ENCODE data around the gene FAR2. TPM values are rescaled to one million over a fixed set of nuclear protein-coding genes. Genes with fewer than 3 reads are reported as not detected.
"Not testable (repeated sequence)": the region's sequence is repeated elsewhere in the genome, so short reads cannot be mapped to it uniquely, and the experiment has no call there.

FAR2 gene
- total RNA-seq, 1 donor from 2014 or later: 58.2 TPM

DNA sequence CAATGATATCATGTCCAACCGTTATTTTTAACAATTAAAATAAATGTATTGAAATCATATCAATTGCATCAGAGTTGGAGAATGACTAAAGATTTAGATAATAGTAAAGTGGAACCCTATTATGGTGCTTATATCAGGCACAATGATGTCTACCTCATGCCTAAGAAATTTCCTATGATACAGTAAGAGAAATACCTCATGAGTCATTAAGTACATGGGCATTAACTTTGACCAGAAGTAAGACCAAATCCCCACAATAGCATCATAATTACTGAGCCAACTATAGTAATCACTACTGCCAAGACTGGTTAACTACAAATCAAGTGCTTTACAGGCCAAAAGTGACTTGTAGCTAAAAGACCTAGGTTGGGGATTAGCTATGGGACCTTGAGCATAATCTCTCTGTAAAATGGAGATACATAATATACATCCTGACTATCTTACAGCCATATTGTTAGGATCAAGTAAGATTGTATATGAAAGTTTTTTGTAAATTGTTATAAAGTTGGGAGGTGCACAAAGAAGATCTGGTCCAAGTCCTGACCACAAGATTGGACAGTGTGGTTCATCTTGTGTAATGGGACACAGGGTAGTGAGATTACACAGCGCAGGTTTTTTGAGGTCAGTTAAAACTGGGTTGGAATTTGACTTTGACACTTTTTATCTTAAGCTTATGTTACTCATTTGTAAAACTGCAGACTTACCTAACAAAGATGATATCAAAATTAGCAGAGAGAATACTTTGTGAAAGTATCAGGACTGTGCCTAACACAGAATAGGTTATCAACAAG lies 171.4 kb downstream of the FAR2 start:
- DNase-seq (ENCODE audit: low read depth in 2 of 2): peak in 1 of 2 donors; percentile 33

DNA sequence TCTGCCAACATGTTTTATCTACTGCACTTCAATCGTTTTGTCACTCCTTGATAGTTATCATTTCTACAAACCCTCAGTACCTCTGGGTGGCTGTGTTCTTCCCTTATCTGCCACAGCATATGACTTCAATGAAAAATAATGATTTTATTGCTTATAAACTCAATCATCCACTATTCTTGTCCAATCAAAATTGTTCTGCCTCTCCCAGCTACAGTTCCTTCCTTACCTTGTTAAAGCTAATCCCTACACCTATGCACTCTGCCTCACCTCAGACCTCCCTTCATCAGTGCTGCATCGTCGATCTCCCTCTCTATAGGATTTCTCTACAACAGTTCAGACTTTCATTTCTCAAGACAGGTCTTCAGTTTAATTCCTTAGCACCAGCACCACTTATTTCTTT lies 173.1 kb downstream of the FAR2 start:
- no peak for DNase-seq (ENCODE audit: low read depth in 2 of 2)

DNA sequence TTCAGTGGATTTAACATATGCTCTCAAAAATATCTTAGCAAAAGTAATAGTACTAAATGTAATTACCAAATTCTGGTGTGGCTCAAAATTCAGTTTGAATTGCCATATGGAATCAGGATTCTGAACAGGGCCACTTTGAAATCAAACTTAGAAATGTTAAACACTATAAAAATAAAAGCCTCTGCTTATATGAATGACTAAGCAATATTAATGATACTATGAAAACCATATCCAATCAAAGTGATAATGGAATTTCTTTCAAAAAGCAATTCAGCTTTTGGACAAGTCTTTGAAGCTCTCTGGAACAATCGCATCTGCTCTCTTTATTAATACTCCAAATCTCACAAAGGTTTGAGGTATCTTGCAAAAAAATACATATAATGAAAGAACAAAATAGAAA lies 180.3 kb downstream of the FAR2 start:
- DNase-seq (ENCODE audit: low read depth in 2 of 2): no peak

DNA sequence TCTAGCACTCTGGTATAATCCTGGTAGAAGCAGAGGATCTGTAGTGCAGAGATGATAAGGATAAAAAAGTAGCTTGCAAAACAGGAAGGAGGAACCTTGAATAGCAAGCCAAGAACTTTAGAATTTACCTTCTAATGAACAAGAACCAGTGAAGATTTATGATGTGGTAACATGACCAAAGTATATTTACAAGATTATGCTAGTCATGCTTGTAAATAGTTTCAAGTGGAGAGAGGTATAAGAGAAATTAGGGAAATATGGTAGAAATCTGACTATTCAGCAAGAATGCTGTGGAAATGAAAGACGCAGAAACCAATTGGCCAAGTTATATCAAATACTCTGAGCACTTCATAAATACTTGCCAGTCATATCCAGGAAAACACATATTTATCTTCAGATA lies 184.1 kb downstream of the FAR2 start:
- no peak for DNase-seq (ENCODE audit: low read depth in 2 of 2)

DNA sequence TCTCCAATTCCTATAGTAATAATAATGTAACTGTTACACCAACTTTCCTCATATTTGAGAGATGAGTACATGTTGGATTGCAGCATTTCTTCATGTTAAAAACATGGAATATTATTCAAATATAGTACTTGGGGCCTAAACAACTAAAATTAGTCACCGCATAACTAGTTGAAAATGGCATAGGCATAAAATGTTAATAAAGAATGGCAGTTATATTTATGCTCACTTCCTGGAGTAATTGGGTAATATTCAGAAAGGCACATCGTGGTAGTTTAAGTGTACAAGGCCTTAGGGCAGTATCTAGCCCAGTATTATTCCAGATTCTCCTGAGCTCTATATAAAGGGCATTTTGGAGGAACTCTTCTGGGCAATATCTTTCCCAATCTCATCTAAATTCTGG lies 185.9 kb downstream of the FAR2 start:
- DNase-seq (ENCODE audit: low read depth in 2 of 2): no peak

DNA sequence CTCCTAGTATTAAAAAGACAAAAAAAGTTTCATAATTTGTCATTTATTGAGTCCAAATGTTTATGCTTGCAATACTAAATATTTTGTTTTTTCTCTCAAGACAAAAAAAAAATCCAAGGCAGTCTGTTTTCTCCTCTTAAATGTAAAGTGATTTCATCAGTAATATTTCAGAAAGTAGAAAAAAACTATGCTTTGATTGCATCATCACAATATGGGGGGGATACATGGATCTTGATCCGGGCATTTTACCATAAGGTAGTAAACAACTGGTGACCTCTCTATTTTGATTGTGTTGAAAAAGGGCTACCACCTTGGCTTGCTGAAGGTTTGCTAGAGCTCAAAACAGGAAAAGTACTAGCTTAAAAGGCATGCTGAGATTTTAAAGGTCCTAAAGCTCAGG lies 188.2 kb downstream of the FAR2 start:
- DNase-seq (ENCODE audit: low read depth in 2 of 2): no peak

DNA sequence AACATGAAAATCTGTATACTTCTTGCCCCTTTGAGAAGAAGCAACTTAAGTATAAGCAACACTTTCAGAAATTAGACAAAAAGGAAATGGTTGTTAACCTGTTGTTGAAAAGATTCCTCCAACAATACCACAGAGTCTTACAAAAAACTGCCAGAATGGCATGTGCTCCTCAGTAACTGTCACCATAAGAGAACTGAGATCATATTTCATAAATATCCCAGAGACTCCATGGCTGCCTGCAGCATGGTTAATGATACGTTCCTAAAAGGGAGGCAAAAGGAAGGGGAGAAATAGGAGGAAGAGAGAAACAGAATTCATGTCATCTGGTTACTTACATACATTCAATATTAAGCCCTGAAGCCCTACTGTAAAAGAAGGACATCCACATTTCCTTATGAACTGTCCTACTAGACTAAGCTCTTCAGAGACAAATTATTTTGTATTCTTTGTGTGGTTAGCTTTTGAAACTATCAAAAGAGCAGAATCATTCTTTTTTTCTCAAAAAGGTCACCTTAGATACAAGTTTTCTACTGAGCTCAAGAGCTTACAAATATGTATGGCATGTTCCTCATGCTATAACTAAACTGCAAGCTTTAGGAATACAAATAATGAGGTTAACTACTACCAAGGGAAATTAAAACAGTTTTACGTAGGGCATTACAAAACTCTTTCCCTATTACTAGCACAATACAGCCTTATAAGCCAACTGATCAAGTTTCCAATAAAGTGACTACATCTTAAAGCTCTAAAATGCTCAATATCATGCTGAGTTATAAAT lies 194.1 kb downstream of the FAR2 start:
- no peak for DNase-seq (ENCODE audit: low read depth in 2 of 2)

DNA sequence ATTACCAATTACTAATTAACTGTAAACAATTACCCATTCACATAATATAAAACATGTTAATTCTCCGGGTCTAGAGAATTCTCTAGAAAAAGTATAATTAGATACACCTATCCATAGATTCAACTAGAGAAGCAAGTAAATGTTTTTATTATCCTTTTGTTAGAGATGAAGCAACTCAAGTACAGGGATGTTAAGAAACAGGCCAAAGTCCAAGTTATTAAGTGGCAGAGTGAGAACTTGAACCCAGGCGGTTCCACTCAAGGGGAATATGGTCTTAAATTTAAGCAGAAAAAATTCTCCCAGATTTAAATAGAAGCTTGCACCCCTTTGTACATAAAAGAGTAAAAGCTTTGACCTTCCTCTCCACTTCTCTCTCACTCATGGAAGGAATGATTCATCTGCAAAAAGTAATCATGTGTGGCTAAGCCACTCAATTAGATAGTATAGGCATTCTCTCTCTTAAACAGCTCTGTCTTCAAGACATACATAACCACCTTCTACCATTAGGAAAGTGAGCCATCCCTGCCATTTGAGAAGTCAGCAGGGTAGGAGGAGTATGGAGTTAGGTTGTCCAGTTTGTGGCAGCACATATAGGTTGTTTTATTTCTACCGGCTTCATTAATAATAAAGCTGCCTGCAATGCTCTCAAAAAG lies 197.8 kb downstream of the FAR2 start:
- DNase-seq (ENCODE audit: low read depth in 2 of 2): no peak

DNA sequence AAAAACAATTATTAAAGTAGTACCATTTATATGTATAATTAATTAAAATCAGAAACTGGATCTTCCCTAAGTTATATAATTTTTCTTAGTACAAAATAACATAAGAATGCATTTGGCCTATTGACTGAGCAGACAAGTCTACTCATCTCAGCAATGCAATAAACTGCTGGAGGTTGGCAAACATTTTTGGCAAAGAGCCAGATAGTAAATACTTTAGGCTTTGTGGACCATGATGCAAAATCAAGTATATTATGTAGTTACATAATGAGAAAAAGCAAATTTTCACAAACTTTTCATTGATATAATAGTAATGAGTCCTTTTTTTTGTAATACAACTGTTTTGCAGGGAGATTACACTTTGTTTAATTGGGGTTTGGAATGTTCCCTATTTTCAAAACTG lies 201.0 kb downstream of the FAR2 start:
- peak; percentile 5 to 25 for DNase-seq (ENCODE audit: low read depth in 2 of 2)

DNA sequence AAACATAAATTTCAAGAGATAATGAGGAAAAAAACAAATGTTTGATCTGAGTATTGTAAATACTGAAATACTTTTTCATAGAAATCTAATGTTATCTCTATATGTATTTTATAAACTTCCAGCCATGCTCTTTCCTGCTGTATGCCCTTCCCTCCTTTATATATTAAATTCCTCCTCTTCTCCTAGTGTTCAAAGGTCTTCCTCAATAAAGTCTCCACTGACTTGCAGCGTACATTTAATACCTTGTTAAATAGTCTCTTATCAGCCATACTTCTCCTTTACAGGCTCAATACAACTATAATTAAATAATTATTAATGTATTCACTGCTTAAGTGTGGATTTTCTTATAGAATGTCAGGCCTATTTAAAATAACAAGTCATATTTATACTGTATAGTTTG lies 205.9 kb downstream of the FAR2 start:
- DNase-seq (ENCODE audit: low read depth in 2 of 2): no peak

DNA sequence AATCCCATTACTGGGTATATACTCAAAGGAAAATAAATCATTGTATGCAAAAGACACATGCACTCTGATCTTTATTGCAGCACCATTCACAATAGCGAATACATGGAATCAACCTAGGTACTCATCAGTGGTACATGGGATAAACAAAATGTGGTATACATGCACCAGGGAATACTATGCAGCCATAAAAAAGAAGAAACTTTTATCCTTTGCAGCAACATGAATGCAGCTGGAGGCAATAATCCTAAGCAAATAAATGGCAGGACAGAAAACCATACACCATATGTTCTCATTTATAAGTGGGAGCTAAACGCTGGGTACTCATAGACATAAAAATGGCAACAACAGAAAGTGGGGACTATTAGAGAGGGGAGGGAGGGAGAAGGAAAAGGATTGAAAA lies 216.0 kb downstream of the FAR2 start:
- no peak for DNase-seq (ENCODE audit: low read depth in 2 of 2)

DNA sequence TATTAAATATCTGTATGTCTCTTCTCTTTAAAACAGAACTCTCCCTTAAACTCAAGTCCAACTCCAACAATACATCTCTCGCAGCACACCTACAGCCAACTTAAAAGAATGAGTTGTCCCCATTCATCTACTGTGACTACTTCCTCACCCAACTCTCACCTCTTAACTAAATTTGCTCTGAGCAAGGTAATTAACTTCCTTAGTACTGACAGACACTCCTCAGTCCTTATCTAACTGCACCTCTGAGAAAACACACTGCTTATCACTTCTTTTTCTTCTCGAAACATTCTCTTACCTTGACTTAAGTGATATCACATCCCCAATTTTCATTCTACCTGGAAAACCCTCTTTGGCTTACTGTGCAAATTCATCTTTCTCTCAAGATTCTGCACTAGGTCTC lies 224.9 kb downstream of the FAR2 start:
- no peak for DNase-seq (ENCODE audit: low read depth in 2 of 2)

DNA sequence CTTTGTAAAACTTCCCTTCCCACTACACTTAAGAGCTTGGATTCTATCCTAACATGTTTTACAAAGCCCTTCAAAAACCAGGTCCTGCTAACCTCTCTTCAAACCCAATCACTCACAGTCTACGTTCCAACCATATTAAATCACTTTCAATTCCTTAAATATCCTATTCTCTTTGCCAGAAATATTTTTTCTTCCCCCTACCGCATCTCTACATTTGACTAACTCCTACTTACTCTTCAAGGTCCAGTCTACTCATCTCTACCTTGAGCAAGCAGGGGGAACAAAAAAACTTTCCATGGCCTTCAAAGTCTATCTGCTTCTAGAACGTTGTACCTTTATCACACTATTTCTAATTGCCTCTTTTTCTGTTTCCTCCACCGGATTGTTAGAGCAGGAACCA lies 225.8 kb downstream of the FAR2 start:
- no peak for DNase-seq (ENCODE audit: low read depth in 2 of 2)

DNA sequence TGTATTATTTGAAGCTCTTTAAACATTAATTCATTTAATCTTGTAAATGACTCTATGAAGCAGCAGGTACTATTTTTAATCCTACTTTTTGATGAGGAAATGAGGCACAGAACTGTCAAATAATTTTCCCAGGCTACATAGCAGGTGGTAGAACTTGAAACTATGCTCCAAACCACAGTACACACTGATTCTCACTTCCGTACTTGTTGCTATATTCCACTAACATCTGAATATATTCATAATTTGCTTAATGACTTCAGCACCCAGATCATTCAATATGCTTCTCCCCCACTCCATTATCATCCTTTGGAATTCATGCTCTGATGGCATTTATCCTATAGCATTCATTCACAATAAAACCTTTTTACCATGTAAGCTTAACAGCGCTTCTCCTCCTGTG lies 227.0 kb downstream of the FAR2 start:
- DNase-seq (ENCODE audit: low read depth in 2 of 2): no peak

DNA sequence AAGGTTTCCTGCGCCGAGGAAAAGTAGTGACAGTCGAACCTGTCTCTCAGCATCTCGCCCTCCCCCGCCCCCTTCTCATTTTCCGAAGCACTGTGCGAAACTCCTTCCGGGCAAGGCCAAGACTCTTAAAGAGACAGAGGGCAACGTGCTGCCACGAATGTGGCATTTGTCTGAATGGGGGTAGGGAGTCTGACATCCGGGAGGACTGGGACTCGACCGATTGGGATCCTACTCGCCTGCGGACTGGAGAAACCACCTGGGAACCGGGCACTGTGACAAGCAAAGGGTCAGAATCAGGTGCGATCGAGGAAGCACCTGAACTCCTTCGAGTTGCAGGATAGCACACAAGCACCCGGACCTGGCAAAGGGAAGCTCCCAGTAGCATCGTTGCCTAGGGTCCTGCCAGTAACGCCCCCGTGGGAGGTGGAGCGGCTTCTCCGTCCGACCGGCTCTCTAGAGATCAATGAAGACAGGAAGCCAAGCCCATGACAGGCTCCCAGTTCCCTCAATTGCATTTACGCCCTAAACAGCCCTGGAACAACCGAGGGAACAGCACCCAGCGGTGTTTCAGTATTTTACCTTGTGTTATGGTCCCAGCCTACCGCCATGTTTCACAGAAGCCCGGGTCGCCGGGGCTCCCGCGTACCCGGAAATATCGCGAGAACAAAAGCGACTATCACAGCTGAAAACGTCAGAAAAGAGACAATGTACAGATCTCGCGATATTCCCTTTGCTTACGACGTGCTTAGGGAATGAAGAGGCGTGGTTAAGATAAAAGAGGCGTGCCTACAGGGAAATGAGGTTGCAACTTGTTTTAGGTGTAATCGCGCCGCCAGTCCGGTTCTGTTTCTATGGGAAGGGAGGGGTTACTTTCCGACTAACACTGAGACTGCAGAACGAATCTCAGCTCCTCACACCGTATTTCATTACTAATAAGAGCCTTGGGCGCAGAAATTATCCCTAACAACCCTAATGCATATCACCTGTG lies 231.8 kb downstream of the FAR2 start, which contains the start of gene ERGIC2:
Gene ERGIC2, minus strand, starts transcription at position 637 of the 988 bp plus-strand sequence. CDS start 9,539 bp downstream, outside the sequence.
- DNase-seq (ENCODE audit: low read depth in 2 of 2): peak; percentile 99

DNA sequence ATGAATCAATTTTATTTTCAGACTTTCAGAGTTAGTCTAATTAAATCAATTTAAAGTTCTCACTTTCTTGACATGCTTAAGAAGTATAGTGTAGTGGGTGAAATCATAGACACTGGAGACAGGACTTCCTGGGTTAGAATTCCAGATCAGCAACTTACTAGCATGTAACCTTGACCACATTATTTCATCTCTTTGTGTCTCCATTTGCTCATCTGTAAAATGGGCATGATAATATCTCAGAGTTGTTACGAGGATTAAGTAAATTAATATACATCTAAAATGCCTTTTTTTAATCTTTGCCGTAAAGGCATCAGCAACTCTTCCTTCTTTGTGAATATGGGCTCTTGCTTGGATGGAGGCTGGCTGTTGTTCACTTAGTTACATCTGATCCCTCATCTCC lies 233.2 kb downstream of the FAR2 start:
- DNase-seq (ENCODE audit: low read depth in 2 of 2): no peak

DNA sequence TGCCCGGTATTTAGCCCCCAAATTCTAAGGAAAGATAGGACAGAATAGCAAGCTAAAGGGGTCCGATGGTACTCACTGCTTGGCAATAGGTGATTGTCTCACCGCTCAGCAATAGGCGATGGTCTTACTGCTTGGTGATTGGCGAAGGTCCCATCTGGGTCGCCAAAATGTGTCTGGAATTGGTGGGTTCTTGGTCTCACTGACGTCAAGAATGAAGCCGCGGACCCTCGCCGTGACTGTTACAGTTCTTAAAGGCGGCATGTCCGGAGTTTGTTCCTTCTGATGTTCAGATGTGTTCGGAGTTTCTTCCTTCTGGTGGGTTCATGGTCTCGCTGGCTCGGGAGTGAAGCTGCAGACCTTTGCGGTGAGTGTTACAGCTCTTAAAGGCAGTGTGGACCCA lies 236.1 kb downstream of the FAR2 start:
- DNase-seq (ENCODE audit: low read depth in 2 of 2): not testable (repeated sequence)

All from dermis microvascular lymphatic vessel endothelial cell (primary cell).